Neuronal stem cell (in vitro differentiated cells): ENCODE measurements around the gene CCDC171.
"Not testable (repeated sequence)": the region's sequence is repeated elsewhere in the genome, so short reads cannot be mapped to it uniquely, and the experiment has no call there.

Experiments
- DNase-seq: peaks from one replicate; pipeline ENCODE4 v3.0.0-alpha.2; 2013; ENCODE audit warnings: low spot score
- H2AFZ ChIP-seq: one replicate; pipeline ENCODE4 v1.6.1; 2013; ENCODE audit warnings: mild to moderate bottlenecking, low read length, inconsistent platforms
- H2AK5ac ChIP-seq: 2 replicates; pipeline ENCODE4 v1.6.1; 2013; ENCODE audit warnings: low read depth, mild to moderate bottlenecking, inconsistent platforms, low read length, moderate library complexity, mixed read lengths
- H2BK120ac ChIP-seq: 2 replicates; pipeline ENCODE4 v1.6.1; 2013; ENCODE audit warnings: low read depth, mild to moderate bottlenecking, inconsistent platforms, low read length, moderate library complexity, mixed read lengths
- H2BK12ac ChIP-seq: one replicate; pipeline ENCODE4 v1.6.1; 2013; ENCODE audit warnings: low read length, inconsistent platforms
- H2BK15ac ChIP-seq: 2 replicates; pipeline ENCODE4 v1.6.1; 2013; ENCODE audit warnings: mild to moderate bottlenecking, low read length, inconsistent platforms, mixed read lengths
- H2BK5ac ChIP-seq: one replicate; pipeline ENCODE4 v1.6.1; 2013; ENCODE audit warnings: inconsistent platforms, mild to moderate bottlenecking, low read length, moderate library complexity
- H3K14ac ChIP-seq: one replicate; pipeline ENCODE4 v1.6.1; 2013; ENCODE audit warnings: low read length, inconsistent platforms
- H3K18ac ChIP-seq: 2 replicates; pipeline ENCODE4 v1.6.1; 2013; ENCODE audit warnings: low read length, inconsistent platforms
- H3K23ac ChIP-seq: 2 replicates; pipeline ENCODE4 v1.6.1; 2013; ENCODE audit warnings: low read depth, mild to moderate bottlenecking, mixed read lengths, low read length, inconsistent platforms; ENCODE audit not compliant: poor library complexity
- H3K27ac ChIP-seq: replicated peaks from 3 replicates; pipeline ENCODE4 v1.5.1; 2013; ENCODE audit warnings: low read length, inconsistent platforms
- H3K27me3 ChIP-seq, 3 experiments: 2 replicates each; pipeline ENCODE4 v1.6.1; 2013; ENCODE audit warnings: low read length in 3 of 3, mild to moderate bottlenecking in 2 of 3, inconsistent platforms in 1 of 3, low read depth in 1 of 3, mixed read lengths in 1 of 3, moderate library complexity in 1 of 3; ENCODE audit not compliant: control insufficient read depth in 3 of 3, insufficient read depth in 3 of 3
- H3K36me3 ChIP-seq, 2 donors: replicated peaks in 1 of 2; 2 replicates each; pipeline ENCODE4 v1.6.1; 2013; ENCODE audit warnings: low read length in 2 of 2; ENCODE audit not compliant: control insufficient read depth in 2 of 2, insufficient read depth in 2 of 2
- H3K4ac ChIP-seq: 2 replicates; pipeline ENCODE4 v1.6.1; 2013; ENCODE audit warnings: inconsistent platforms, mild to moderate bottlenecking, low read length, moderate library complexity
- H3K4me1 ChIP-seq, 2 donors: 1 replicate in 1 of 2; 2 replicates in 1 of 2; pipeline ENCODE4 v1.6.1; 2013; ENCODE audit warnings: low read length in 2 of 2, low read depth in 1 of 2; ENCODE audit not compliant: control insufficient read depth in 2 of 2, insufficient read depth in 1 of 2
- H3K4me2 ChIP-seq: one replicate; pipeline ENCODE4 v1.6.1; 2013; ENCODE audit warnings: mild to moderate bottlenecking, low read length, inconsistent platforms; ENCODE audit not compliant: insufficient read depth, poor library complexity, severe bottlenecking
- H3K4me3 ChIP-seq, 2 donors: 2 replicates each; pipeline ENCODE4 v1.5.1; 2013; ENCODE audit warnings: low read length in 2 of 2, mild to moderate bottlenecking in 2 of 2, inconsistent platforms in 1 of 2, moderate library complexity in 1 of 2
- H3K79me1 ChIP-seq: one replicate; pipeline ENCODE4 v1.6.1; 2013; ENCODE audit warnings: low read depth, mild to moderate bottlenecking, inconsistent platforms, low read length, moderate library complexity
- H3K9ac ChIP-seq: one replicate; pipeline ENCODE4 v1.6.1; 2013; ENCODE audit warnings: mild to moderate bottlenecking, low read depth, low read length, inconsistent platforms; ENCODE audit not compliant: poor library complexity
- H3K9me3 ChIP-seq, 2 donors: replicated peaks in 1 of 2; 2 replicates each; pipeline versions ENCODE3 to v1.6.1; 2013; ENCODE audit warnings: low read length in 2 of 2, mild to moderate bottlenecking in 2 of 2, inconsistent platforms in 1 of 2, low read depth in 1 of 2, mixed read lengths in 1 of 2, moderate library complexity in 1 of 2; ENCODE audit not compliant: control insufficient read depth in 2 of 2, insufficient read depth in 1 of 2
- H4K8ac ChIP-seq: one replicate; pipeline ENCODE4 v1.6.1; 2013; ENCODE audit warnings: low read depth, mild to moderate bottlenecking, inconsistent platforms, low read length, moderate library complexity
- H4K91ac ChIP-seq: one replicate; pipeline ENCODE4 v1.6.1; 2013; ENCODE audit warnings: low read length, low read depth, mild to moderate bottlenecking, inconsistent platforms; ENCODE audit not compliant: poor library complexity
- WGBS, 2 donors: extraction: QIAGEN DNeasy Blood & Tissue Kit; methylation state at CpG; one replicate each; pipeline ENCODE4 v1.1.7; 2013; ENCODE audit warnings: missing lambda C conversion rate in 2 of 2, mixed read lengths in 1 of 2; ENCODE audit not compliant: insufficient read length in 2 of 2, insufficient replicate concordance in 1 of 2; ENCODE audit errors: extremely low coverage in 2 of 2; 5-methylcytosine and 5-hydroxymethylcytosine counted together

The CCDC171 gene

DNA sequence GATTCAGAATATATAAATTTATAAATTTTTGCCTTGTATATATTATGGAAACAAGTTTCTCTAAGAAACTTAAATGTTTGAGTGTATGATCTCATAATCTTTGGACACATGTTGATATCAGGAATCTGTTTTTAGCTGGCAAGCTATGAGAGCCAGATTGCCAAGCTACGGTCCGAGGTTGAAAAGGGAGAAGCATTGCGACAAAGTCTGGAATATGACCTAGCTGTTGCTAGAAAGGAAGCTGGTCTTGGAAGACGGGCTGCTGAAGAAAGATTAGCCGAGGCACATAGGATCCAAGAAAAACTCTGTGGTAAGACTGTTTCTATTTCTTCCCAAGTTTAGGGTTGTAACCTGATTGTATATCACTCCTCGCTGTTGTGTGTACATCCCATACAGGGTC, 25.9 kb downstream of the CCDC171 start:
- no peaks in the 10 kb centered on the region for H3K4me1 ChIP-seq
- H3K18ac ChIP-seq = no peak overlapping the region
- H3K4me3 ChIP-seq = no peak overlapping the region
- H3K4me2 ChIP-seq = no peak overlapping the region
- H2BK12ac ChIP-seq = no peak overlapping the region
- no peak overlapping the region for H3K27ac ChIP-seq
- H2BK5ac ChIP-seq = no peak overlapping the region
- H4K8ac ChIP-seq = no peak overlapping the region
- no peaks in the 10 kb centered on the region for H3K27me3 ChIP-seq
- no peak overlapping the region for H3K23ac ChIP-seq
- WGBS, 2 donors = no CpG with 5 or more reads among the region's 6 CpGs
- no peaks in the 10 kb centered on the region for H3K9me3 ChIP-seq
- H2AK5ac ChIP-seq = no peak overlapping the region
- H4K91ac ChIP-seq = no peak overlapping the region
- H2BK15ac ChIP-seq = no peak overlapping the region
- no peak overlapping the region for H2AFZ ChIP-seq
- H3K9ac ChIP-seq = no peak overlapping the region
- H3K79me1 ChIP-seq = no peaks in the 10 kb centered on the region
- no peak overlapping the region for H3K4ac ChIP-seq
- H2BK120ac ChIP-seq = no peak overlapping the region
- H3K36me3 ChIP-seq = peaks cover 0 to 3% of the 10 kb centered on the region in 2 donors
- no peak for DNase-seq
- H3K14ac ChIP-seq = no peak overlapping the region

DNA sequence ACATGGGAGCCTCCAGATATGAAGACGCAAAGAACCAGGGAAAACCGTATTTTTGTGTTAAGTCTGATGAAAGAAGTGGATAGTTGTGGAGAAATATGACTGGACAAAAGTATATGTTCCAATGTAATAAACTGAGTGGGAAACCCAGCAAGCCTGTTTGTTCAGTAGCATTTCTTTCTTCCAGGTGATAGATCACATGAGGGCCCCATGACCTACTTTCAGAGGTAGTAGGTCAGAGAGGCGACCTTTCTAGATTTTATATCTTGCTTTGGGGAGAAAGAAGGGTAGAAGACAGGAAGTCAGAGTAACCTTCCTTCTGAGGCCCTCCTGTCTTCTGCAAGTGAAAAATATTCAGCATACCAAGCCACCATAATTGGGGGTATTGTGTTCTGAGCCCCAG, 31.5 kb downstream of the CCDC171 start:
- H3K4me2 ChIP-seq = no peak overlapping the region

DNA sequence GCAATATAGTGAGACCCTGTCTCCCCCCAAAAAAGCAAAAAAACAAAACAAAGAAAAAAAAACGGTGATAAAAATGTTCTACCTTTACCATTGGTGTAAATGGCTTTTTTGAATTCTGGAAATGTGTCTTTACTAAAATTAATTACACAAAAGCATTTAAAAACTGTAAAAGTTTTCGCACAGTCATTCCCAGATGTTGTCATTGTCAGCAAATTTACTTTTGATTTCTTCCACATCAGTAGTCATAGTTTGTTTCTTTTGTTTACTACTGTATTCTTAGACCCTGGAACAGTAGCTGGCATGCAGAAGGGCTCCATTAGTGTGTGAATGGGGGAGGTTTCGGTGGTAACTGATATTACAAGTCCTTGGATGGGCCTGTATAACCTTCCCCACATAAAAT, 39.5 kb downstream of the CCDC171 start:
- no peak overlapping the region for H3K4me3 ChIP-seq
- no CpG with 5 or more reads among the region's 3 CpGs for WGBS, 2 donors
- no peak overlapping the region for H3K4me2 ChIP-seq
- no peaks in the 10 kb centered on the region for H3K36me3 ChIP-seq
- H3K4me1 ChIP-seq = peaks cover 0 to 3% of the 10 kb centered on the region in 2 donors
- H3K4ac ChIP-seq = no peak overlapping the region
- no peak for DNase-seq
- no peak overlapping the region for H3K18ac ChIP-seq
- no peak overlapping the region for H4K8ac ChIP-seq
- H3K9me3 ChIP-seq = no peaks in the 10 kb centered on the region
- no peaks in the 10 kb centered on the region for H3K27me3 ChIP-seq
- no peak overlapping the region for H2AFZ ChIP-seq
- no peak overlapping the region for H2BK120ac ChIP-seq
- no peak overlapping the region for H2BK15ac ChIP-seq
- H3K27ac ChIP-seq = no peak overlapping the region
- H3K79me1 ChIP-seq = no peaks in the 10 kb centered on the region
- H2BK5ac ChIP-seq = no peak overlapping the region
- no peak overlapping the region for H4K91ac ChIP-seq
- H2AK5ac ChIP-seq = no peak overlapping the region
- H3K23ac ChIP-seq = no peak overlapping the region
- H2BK12ac ChIP-seq = no peak overlapping the region
- no peak overlapping the region for H3K14ac ChIP-seq
- no peak overlapping the region for H3K9ac ChIP-seq

More for the DNA sequence above, 31.5 kb downstream of the CCDC171 start:
- Histone ChIP-seq H3K4me3 (no peak overlapping the region), H4K8ac (peak overlapping the region; percentile 82), H2AFZ (no peak overlapping the region), H3K27me3 (no peaks in the 10 kb centered on the region), H3K18ac (no peak overlapping the region), H3K4me1 (no peaks in the 10 kb centered on the region), H2BK12ac (no peak overlapping the region), H3K36me3 (no peaks in the 10 kb centered on the region), H3K23ac (no peak overlapping the region), H3K4ac (no peak overlapping the region), H3K27ac (no peak overlapping the region), H3K9me3 (no peaks in the 10 kb centered on the region), H3K14ac (no peak overlapping the region), H3K9ac (no peak overlapping the region), H3K79me1 (no peaks in the 10 kb centered on the region), H2BK5ac (no peak overlapping the region), H2BK15ac (no peak overlapping the region), H2AK5ac (no peak overlapping the region), H4K91ac (no peak overlapping the region), H2BK120ac (no peak overlapping the region)
- no peak for DNase-seq
- WGBS, 2 donors = no CpG with 5 or more reads among the region's 3 CpGs

DNA sequence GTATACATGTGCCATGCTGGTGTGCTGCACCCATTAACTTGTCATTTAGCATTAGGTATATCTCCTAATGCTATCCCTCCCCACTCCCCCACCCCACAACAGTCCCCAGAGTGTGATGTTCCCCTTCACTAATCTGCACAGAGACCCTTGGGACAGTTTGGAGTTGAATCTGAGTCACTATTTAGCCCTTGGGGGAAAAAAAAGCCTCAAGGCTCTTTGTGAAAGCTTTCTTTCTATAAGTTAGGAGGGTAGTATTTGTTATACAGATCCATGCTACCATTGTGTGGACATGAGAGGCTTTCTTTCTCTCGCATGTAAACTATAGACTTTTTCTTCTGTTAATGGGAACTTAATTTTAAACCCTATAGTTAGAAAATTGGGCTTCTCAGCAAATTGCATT, 40.1 kb downstream of the CCDC171 start:
- not testable (repeated sequence) for H3K14ac ChIP-seq, DNase-seq, H3K18ac ChIP-seq, H2BK15ac ChIP-seq, H2AFZ ChIP-seq, H2BK5ac ChIP-seq, H4K91ac ChIP-seq, H2BK120ac ChIP-seq, H3K79me1 ChIP-seq, H3K9ac ChIP-seq, H3K27ac ChIP-seq, H2AK5ac ChIP-seq, H3K23ac ChIP-seq, H3K27me3 ChIP-seq, H3K36me3 ChIP-seq, H4K8ac ChIP-seq, H3K9me3 ChIP-seq, H3K4ac ChIP-seq, H3K4me2 ChIP-seq, H3K4me1 ChIP-seq, H3K4me3 ChIP-seq, H2BK12ac ChIP-seq
- no CpG with 5 or more reads among the region's 1 CpG for WGBS, 2 donors
